Measurements from ENCODE around the gene SENP1.

The SENP1 gene

DNA sequence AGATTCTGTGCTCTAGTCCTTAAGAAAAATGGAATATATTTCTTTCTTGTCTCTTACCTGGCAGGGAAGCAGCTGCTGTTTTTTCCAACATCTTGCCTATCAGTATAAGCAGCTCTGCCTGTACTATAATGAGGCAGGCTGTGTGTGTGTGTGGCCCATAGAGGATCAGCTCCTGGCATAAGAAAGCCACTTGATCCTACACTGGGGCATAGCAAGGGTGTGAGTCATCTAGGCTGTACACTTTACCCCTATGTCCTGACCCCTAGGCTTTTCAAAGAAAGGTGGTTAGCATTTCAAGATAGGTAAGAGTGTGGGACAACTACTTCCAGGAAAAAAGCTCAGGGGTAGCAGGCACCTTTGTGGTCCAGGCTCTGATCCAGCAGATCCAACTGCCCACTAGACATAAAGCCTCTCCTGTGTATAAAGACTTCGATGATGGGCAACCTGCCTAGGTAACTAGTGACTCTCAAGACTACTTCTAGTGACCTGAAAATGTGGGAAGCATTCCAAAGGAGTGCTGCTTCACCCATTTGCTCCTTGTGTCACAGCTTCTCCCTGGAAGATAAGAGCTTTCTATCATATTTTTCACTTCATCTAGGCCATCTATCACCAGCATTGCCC, 4.9 kb upstream of the SENP1 start:
- DNase-seq = no peak

- DNase-seq = no peak
These were observed 3.5 kb upstream of the SENP1 start for GRCh38 chr12:48109424-48109823.

GRCh38 chr12:48106681-48107613, 1.1 kb upstream of the SENP1 start:
- no peak for DNase-seq

DNA sequence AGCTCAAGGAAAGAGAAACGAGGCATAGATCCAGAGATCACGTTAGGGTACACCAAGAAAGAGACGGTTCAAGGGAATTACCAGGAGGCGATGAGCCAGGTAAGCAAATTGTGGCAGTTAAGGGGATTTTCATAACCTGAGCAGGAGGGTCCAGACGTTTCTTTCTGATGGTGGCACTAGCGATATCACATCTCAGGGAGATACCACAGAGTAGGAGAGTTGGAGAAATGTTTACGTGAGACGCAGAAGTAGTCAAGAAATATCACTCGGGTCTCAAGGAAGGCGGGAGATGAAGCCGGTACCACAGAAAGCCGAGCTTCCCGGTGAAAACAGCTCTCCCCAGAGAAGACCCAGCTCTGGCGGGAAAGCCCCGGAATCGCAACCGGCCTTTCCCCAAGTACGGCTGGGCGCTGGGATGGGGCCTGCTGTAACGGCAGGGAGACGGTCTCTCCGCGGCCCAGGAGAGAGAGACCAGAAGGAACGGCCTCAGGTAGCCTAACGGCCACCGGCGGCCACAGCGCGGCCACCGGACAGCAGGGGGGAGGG, 485 bp downstream of the SENP1 start:
- peak; percentile 41 for DNase-seq

- DNase-seq = no peak
These were observed 1.3 kb downstream of the SENP1 start for GRCh38 chr12:48104531-48104930.

DNA sequence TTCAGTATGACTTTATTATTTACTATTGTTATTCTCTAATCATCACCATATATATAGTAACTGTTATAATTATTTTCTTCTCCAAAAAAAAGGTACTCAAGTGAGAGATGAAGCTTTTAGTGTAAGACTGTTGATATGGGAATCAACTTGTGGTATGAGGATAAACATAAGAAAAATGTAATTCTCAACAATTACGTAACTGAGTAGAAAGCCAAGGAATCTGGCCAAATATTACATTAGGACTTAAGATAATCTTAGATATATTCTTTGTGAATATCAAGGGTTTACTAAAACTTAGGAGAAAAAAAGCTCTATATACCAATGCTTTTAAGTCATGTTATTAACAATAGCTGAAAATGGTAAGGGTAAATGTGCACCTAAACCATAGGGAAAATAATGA, 13.3 kb downstream of the SENP1 start:
- no peak for DNase-seq

DNA sequence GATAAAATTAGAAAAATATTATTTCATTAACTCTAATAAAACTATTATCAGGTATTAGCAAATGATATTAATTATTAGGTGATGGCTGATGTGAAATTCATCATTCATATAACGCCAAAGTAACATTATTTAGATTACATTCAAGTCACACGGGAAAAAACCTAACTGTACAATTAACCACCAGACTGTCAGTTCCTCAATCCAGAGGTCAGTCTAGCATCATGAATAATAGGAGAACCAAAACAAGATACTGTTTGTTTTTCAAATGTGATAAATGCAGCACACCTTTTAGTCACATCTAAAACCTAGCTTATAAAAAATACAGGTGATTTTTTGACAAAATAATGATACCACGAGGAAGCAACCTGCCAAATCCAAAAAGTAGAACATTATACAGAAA, 19.6 kb downstream of the SENP1 start:
- DNase-seq = no peak

GRCh38 chr12:48084841-48085460, 20.9 kb downstream of the SENP1 start:
- DNase-seq = no peak

- no peak for DNase-seq
These were observed 21.8 kb downstream of the SENP1 start for GRCh38 chr12:48084066-48084465.

GRCh38 chr12:48080821-48081220, 25.1 kb downstream of the SENP1 start:
- DNase-seq = no peak

DNA sequence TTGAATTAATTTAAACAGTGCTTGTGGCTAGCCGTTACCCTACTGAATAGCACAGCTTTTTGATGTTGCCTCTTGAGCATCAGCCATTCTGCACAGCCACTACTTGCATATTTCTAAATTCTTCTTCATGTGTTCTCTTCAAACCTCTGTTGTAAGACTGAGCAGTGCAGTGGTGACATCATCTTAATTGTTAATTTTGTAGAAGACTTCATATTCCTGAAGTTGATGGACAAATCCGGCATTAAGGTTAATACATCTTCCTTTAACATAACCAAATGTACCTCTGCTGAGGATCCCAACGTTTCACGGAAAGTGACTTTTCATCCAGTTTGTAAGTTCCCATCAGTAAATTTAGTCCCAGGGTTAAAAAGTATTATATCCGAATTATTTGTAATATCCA, 25.6 kb downstream of the SENP1 start:
- DNase-seq = no peak

DNA sequence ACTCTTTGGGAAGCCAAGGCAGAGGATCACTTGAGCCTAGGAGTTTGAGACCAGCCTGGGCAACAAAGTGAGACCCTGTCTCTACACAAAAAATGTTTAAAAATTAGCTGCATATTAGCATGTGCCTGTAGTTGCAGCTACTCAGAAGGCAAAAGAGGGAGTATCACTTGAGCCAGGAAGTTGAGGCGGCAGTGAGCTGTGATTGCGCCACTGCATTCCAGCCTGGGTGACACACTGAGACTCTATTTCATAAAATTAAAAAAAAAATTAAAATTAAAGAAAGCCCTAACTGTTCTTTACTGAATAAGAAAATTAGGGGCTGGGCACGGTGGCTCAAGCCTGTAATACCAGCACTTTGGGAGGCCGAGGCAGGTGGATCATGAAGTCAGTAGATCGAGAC, 27.0 kb downstream of the SENP1 start:
- DNase-seq = no peak

- no peak for DNase-seq
These were observed 28.8 kb downstream of the SENP1 start for GRCh38 chr12:48077111-48077510.

- no peak for DNase-seq
These were observed 30.0 kb downstream of the SENP1 start for GRCh38 chr12:48075832-48076231.

DNA sequence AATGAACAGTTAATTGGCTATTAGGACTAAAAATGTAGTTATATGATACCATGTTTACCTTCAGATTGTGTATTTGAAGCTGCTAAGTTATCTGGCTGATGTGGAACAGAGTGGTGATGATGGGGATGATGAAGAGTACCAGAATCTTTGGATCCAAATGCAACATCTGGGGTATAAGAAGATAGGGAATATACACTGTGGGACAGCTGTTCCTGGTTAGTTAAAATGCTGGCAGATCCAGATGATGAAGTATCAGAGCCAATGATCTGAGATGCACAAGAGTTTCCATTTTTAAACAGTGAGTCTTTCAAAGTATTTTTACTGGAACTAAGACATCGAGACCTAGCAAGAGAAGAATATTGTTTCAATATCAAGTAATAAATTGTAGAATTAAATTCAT, 31.6 kb downstream of the SENP1 start:
- no peak for DNase-seq

DNA sequence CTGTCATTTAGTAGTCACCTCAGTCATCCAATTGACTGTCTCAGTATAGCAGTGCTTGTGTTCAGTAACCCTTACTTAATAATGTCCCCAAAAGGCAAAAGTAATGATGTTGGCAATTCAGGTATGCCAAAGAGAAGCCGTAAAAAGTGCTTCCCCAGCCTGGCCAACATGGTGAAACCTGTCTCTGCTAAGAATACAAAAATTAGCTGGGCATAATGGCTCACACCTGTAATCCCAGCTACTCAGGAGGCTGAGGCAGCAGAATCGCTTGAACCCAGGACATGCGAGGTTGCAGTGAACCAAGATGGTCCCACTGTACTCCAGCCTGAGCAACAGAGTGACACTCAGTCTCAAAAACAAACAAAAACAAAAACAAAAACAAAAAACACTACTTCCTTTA, 33.6 kb downstream of the SENP1 start:
- DNase-seq = no peak

- DNase-seq = no peak
These were observed 34.1 kb downstream of the SENP1 start for GRCh38 chr12:48071808-48072207.

DNA sequence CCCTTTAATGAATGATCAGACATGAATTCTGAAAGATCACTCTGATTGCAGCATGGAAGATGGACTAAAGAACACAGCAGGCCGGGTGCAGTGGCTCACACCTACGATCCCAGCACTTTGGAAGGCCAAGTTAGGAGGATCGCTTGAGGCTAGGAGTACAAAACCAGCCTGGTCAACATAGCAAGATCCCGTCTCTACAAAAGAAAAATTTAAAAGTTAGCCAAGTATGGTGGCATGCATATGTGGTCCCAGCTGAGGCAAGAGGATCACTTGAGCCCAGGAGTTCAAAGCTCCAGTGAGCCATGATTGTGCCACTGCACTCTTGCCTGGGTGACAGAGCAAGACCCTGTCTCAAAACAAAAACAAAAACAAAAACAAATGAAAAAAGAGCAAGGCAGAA, 35.1 kb downstream of the SENP1 start:
- DNase-seq = no peak

DNA sequence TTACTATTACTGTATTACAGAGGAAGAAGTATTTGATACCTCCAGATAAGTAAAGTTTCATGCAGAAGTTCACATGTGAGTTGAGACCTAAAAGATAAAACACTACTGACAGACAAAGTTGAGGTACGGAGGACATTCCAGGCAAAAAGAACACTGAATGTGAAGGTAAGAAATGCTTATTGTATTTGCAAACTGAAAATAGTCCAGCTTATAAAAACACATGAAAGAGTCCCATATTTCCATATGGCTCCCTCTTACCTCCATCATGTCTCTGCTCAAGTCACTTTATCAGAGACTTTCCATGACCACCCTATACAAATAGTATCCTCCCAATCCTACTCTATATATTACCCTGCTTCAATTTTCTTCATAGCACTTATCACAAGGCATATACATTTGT, 35.8 kb downstream of the SENP1 start:
- no peak for DNase-seq

DNA sequence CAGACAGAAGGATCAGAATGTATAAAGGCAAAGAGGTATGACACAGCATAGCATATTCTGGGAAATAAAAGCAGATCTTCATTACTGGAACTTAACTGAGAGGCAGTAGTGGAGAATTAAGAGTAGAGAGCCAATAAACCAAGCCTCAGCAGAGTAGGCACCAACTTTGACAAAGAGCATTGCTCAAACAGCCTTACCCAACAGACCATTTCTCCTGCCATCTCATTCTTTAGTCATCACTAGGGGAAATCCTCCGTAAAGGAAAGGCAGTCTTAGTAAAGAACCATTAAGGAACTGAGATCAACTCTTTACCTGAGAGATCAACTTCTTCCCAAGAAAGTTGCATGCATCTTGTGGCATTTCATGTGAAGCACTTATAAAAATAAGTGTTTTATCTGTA, 36.6 kb downstream of the SENP1 start:
- no peak for DNase-seq

- DNase-seq = no peak
These were observed 37.4 kb downstream of the SENP1 start for GRCh38 chr12:48068457-48068856.

DNA sequence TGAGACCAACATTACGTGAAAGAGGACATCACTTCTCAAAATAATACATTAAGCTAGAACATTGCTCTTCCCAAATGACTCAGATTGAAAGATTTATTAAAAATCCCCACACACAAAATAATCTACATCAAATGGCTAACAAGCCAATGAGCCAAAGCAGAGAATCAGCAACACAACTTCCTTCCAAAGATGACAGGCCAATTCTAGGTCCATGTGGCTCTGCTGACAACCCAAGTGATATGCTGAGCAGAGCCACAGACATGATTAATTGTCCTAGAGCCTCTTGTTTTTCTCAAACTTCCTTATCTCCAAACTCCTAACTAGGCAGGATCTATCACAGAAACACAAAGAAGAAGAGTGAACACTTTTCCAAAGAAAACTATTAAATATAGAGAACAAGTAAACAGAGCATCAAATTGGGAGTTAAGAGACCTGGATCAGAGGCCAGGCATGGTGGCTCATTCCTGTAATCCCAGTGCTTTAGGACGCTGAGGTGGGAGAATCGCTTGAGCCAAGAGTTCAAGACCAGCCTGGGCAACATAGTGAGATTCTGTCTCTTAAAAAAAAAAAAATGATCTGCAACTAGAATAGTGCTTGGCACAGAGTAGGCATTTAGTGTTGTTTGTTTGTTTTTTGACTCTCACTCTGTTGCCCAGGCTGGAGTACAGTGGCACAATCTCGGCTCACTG, 38.5 kb downstream of the SENP1 start:
- DNase-seq = no peak

DNA sequence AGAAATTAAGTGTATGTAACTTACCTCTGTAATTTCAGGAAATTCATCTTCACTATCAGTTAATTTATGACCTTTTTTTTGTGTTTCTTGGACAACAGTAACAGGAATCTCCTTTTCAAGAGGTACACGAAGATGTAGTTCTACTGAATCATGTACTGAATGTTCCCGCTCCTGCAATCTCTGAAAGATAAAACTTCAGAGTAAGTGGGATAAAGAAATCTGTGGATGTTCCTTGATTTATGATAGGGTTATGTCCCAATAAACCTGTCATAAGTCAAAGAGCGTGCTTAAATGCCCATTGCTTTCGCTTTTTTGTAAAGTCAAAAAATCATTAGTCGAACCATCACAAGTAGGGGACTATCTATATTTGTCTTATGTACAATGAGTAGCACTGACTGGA, 40.8 kb downstream of the SENP1 start:
- DNase-seq = no peak
